Brain pericyte (primary cell): Measurements from ENCODE around the gene UBR4.
"Not testable (repeated sequence)": the region's sequence is repeated elsewhere in the genome, so short reads cannot be mapped to it uniquely, and the experiment has no call there.

Source experiments
- DNase-seq: peaks from one replicate; pipeline ENCODE4 v3.0.0-alpha.2; 2012; ENCODE audit warnings: low read depth, low spot score

UBR4 gene

GRCh38 chr1:19220080-19220846 is 10.2 kb upstream of the UBR4 start:
- DNase-seq: no peak

- no peak for DNase-seq
Observed at GRCh38 chr1:19219451-19219850, 9.4 kb upstream of the UBR4 start.

GRCh38 chr1:19216585-19216984 is 6.5 kb upstream of the UBR4 start:
- not testable (repeated sequence) for DNase-seq

GRCh38 chr1:19213580-19213979 is 3.5 kb upstream of the UBR4 start:
- no peak for DNase-seq

- no peak for DNase-seq
Observed at GRCh38 chr1:19212167-19212566, 2.1 kb upstream of the UBR4 start.

DNA sequence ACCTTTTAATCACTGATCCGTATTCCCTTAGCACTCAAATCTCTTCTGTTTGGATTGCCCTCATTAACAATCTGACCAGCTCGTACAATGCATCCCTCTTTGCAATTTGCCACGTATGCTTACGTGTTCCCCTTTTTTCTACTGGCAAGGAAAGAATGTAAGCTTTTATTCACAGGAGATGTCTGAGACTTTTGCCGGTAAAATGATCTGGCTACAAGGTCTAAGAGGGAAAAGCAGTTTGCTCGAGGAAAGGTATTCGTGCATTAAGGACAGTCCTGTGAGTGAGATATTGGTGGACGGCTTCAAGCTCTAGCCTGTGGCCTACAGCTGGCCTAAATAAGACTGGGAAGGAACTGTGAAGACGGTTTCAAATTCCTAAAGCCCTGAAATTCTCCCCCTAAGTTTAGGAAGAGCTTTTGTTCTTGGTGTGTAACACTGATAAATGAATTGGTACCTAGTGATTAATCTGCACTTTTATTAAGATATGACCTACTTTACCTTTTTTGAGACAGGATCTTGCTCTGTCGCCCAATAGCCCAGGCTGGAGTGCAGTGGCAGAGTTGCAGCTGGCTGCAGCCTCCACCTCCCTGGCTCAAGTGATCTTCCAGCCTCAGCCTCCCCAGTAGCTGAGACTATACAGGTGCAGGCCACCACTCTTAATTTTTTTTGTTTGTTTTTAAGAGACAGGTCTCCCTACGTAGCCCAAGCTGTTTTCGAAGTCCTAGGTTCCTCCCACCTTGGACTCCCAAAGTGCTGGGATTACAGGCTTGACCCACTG is 895 bp upstream of the UBR4 start:
- DNase-seq: no peak

DNA sequence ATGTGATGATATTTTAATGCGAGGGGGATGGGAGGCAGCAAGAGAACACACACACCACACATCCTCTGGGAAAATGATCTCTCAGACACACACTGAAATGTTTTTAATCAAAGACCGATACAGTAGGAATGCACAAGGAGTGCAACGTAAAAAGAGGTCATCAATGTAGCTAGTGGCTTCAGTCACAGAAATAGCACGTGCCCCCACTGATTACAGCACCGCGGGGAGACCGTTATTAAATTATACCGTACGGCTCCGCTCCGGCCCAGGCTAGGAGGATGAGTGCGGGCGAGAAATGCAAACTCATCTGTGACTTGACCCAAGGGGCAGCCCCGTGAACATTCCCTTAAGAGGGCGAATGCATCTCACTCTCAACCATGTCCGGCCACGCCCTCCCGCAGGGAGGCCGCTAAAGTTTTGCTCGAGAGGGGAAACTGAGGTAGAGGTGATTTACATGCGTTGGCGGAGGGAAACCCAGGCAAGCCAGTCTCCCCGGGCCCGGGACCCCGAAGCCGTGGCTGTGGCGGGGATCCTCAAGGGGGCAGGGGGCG is 552 bp downstream of the UBR4 start:
- DNase-seq: no peak

DNA sequence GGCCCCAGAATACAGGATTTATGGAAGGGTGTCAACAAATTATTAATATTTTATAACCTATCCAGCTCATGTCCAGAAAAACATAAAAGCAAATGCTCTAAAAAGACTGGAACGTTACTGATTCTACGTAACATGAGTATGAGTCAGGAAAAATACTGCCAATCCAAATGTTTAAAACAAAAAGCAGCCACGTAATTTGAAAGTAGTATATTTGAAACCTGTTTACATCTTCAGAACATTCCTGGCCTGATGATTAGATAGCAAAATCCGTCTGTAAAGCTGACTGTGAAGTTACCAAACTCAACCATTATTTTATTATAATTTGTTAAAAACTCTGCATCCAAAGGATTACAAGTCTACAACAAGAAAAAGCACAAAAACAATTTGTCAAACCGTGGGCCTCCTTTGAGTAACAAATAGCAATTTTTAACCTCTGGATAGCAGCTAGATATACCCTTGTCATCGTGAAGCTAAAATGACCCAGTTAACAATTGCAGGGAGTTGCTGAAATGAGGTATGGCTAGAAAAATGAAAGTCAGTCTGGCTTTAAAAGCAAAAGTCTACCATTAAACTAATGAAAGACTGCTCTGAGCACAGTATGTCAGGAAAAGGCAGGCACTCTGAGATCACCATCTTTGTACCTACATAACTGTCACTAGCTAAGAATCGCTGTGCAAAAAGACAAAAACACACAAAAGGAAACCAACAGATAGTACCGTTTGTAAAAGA is 1.2 kb downstream of the UBR4 start:
- no peak for DNase-seq

DNA sequence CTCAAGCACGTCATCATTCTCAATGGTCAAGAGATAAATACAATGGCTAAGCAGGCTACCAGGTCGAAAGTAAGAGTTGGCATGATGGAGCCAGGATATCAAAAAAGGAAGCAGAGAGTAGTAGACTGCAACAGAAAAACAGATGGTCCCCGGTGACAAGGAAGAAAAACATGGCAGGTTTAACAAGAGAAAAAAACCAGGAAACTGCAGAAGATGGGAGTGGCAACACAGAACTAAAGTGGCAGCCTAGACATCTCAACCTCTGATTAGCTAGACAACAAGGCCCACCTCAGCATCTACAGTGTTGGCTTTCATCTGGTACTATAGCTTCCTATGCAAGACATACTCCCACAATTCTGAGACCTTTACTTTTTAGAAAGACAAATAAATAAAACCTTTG is 3.1 kb downstream of the UBR4 start:
- no peak for DNase-seq

- DNase-seq: no peak
Observed at GRCh38 chr1:19205845-19206244, 4.2 kb downstream of the UBR4 start.

DNA sequence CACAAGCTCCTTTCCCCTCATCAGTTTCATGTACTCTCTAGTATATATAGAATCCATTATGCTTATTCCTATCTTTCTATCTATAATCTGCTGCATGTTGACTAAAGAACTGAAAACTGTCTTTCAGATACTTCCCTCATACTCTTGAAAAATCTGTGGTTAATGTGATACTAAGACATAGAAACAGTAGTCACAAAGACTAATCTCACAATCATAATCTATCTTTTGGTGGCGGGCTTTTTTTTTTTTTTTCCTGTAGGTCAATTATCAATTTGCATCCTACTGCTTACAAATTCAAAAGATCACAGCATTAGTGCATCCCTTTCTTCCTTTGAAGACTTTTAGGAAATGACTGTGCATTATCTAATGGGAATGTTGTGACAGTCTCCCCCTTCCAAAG is 4.7 kb downstream of the UBR4 start:
- DNase-seq: no peak

DNA sequence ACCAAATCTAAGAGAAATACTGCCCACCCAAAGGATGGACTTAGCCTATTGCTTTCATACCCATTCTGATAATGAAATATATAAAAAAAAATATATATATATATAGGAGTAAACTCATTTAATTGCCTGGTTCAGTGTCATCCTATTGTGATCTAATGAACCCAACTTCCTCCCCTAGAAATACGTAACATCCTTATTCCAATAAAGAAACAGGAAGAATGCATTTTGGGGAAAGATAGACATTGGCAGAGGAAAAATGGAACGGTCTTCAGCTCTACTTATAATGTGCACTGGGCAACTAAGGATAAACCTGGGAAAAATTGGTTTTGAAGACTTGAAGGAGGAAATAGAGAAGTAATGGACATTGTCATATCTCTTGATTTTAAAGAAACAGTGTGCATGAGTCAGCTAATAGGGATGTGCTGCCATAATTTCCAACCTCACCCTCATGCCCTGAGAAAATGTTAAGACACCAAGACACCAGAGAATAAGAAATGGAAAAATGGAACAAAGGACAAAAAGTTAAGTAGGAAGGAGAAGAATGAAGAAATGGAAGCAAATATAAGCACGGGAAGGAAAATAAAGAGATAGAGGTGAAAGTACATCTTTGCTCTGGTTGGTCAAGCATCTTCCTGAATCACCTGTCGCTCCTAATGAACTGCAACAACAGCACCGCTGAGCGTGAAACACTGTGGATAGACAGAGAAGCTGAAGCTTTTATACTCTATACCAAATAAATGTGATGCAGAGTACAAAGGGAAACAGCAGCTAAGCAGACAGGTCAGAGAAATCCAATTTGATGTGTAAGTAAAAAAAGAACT is 5.4 kb downstream of the UBR4 start:
- DNase-seq: no peak

DNA sequence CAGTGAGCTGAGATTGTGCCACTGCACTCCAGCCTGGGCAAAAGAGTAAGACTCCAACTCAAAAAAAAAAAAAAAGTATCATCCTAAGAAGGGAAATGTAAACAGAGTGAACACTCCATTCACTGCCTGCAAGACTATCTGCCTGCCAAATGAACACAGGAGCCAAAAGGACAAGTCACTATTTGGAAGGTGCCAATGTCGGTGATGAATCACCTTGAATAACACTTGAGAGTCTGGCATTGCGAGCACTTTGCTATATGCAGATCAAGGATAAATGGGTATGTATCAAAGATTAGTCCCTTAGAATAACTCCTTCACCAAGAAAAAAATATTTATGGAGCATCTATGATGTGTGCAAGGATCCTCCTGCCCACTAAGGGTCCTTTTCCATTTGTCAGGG is 6.6 kb downstream of the UBR4 start:
- DNase-seq: no peak

DNA sequence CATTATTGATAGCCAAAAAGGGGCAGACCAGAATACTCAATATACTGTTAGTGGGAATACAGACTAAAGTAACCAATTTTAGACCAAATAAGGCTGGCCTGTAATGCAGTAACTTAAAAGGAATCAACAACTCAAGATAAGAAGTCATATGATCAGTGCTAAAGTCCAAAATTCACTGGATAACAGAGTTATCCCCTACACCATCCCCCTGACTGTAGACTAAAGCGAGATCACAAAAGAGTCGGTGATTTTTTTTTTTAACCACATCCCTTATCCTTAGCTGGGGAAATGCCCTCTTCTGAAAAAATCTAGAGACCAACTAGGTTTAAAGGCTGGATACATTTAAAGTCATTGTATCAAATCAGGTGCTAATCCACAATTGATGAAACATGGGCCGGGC is 7.7 kb downstream of the UBR4 start:
- DNase-seq: no peak

GRCh38 chr1:19199969-19200604 is 10.0 kb downstream of the UBR4 start:
- no peak for DNase-seq

DNA sequence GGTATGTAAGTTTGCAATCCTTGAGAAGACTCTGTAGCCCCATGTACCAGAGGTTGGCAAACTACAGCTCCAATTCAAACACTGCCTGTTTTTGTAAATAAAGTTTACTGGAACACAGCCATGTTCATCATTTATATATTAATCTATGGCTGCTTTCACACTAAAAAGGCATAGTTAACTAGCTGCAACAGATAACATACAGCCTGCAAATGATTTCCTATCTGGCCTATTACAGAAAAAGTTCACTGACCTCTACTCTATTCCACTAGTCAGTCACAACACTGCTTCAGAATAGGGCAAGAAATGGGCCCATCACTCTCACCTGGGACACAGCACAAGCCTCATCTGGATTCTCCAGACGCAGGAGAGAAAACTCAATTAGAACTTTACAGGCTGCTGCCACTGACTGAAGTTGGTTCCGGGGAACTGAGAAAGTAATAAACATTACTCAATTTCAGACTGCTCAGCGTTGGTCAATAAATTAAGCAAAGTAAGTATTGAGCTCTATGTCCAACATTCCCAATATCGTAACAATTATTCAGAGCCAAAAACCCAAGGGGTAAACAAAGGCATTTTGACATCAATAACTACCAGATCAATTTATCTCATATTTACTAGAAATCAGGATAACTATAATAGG is 10.6 kb downstream of the UBR4 start:
- no peak for DNase-seq

DNA sequence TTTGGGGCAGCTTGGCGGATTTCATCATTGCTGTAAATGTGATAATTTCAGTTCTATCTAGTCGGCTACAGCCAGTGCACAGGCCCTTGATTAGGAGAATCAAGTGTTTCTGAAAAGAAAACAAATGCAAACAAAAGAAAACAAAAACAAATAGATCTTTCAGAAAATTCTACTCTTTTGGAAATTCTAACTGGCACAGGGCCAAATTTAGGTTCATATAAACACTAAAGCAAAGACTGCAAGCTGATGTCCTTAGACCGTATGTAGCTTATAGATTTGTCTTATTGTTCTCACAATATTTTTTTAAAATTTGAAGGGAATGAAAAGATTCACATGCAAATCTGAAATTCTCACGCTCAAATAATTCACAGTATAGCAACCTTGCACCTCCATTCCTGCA is 11.2 kb downstream of the UBR4 start:
- DNase-seq: no peak

DNA sequence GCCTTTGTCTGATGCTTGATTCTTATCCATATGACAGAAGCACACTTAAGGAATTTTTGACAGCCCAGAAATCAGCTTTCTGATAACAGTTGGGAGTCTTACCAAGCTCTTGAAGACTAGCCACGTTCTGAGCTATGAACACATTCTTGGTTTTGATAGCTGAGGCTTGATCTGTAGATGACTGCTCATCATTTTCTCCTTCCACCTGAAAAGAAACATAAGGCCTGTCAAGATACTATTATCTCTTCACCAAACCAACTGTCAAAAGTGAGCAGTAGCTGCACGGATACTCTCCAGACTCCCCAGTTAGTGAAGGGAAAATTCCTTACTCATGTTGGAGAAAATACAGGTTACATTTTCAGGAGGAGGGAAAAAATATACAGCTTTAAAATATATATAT is 12.2 kb downstream of the UBR4 start:
- DNase-seq: no peak

- no peak for DNase-seq
Observed at GRCh38 chr1:19196331-19196730, 13.7 kb downstream of the UBR4 start.

DNA sequence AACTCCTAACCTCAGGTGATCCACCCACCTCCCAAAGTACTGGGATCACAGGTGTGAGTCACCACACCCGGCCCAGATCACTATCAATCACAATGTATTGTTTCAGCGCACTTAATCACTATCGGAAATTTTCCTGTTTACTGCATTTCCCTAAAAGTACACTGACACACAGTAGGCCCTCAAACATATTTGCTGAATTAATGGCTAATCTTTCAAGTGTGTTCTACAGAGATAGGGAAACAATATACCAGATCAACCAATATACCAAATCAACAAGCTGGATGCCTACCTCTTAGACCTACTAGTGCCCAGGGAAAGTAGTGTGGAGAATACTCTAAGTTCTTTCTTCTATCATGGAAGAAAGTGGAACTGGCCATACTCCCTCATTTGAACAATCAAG is 17.1 kb downstream of the UBR4 start:
- DNase-seq: no peak
